ENCODE measurements around the gene WRNIP1. TPM values are rescaled to one million over a fixed set of nuclear protein-coding genes. Genes with fewer than 3 reads are reported as not detected.

The WRNIP1 gene
- total RNA-seq, 5 donors from 2014 or later (not counting 1 experiment from before 2014, with no cell fraction given), result 30.1 to 46.1 (median 41.1) TPM

GRCh38 chr6:2768696-2769095 lies 3.5 kb downstream of the WRNIP1 start:
- H3K27ac Mint-ChIP-seq, result peak overlapping the region in 1 of 2 donors; percentile 57
- peaks cover 24% of the 10 kb centered on the region for H3K36me3 Mint-ChIP-seq
- H3K36me3 ChIP-seq (ENCODE audit: control insufficient read depth in 2 of 2, extremely low read depth in 1 of 2, insufficient read depth in 1 of 2, low read length in 1 of 2), result peaks cover 4 to 37% of the 10 kb centered on the region in 2 donors
- H3K4me1 ChIP-seq (ENCODE audit: control insufficient read depth in 1 of 2, extremely low read depth in 1 of 2, insufficient read depth in 2 of 2, low read length in 2 of 2), result peaks cover 25 to 29% of the 10 kb centered on the region in 2 experiments
- H3K9me3 ChIP-seq, result no peaks in the 10 kb centered on the region
- no peaks in the 10 kb centered on the region for H3K9me3 Mint-ChIP-seq
- ChIA-PET CTCF (interaction anchor here (0.6 to 2.1 kb wide), 11 partner anchors 18 to 358 kb away, joined by 3 to 6 read pairs (median 4); partner anchors contain the start of genes MYLK4 (in 2 of the 2) and SERPINB1 (in 1 of the 2)), POLR2A (interaction anchor here in 1 of 2 donors (0.6 to 0.8 kb wide), 3 partner anchors 14 to 168 kb away, joined by 3 to 10 read pairs (median 4); no protein-coding TSS in a partner anchor)
- H3K27ac ChIP-seq (ENCODE audit: low read length), result no peak overlapping the region
- peak overlapping the region; percentile 88 to 93 (median 89) for H3K4me3 Mint-ChIP-seq
- no peak overlapping the region for H3K4me3 ChIP-seq (ENCODE audit: control insufficient read depth in 1 of 2, extremely low read depth in 1 of 2, low read length in 1 of 2)
- no peak for ATAC-seq (replicated peaks in 1 of 4)
- no peaks in the 10 kb centered on the region for H3K27me3 Mint-ChIP-seq
- DNase-seq, result no peak
- peaks cover 58 to 69% (median 68%) of the 10 kb centered on the region in 3 donors for H3K4me1 Mint-ChIP-seq
- WGBS (ENCODE audit: insufficient coverage), result no CpG with 5 or more reads among the region's 6 CpGs
- no peaks in the 10 kb centered on the region for H3K27me3 ChIP-seq (replicated peaks in 1 of 2; ENCODE audit: control insufficient read depth in 2 of 2, extremely low read depth in 1 of 2, insufficient read depth in 2 of 2, low read length in 1 of 2)

GRCh38 chr6:2770171-2770570 lies 5.0 kb downstream of the WRNIP1 start:
- Mint-ChIP-seq H3K4me1 (peaks cover 58 to 72% (median 69%) of the 10 kb centered on the region in 3 donors), H3K9me3 (no peaks in the 10 kb centered on the region), H3K4me3 (no peak overlapping the region), H3K36me3 (peaks cover 34% of the 10 kb centered on the region), H3K27ac (no peak overlapping the region), H3K27me3 (no peaks in the 10 kb centered on the region)
- H3K4me1 ChIP-seq (ENCODE audit: control insufficient read depth in 1 of 2, extremely low read depth in 1 of 2, insufficient read depth in 2 of 2, low read length in 2 of 2), result peaks cover 21 to 25% of the 10 kb centered on the region in 2 experiments
- ATAC-seq (replicated peaks in 1 of 4) (no peak), DNase-seq (peak in 1 of 35 experiments; percentile 13)
- H3K27me3 ChIP-seq (replicated peaks in 1 of 2; ENCODE audit: control insufficient read depth in 2 of 2, extremely low read depth in 1 of 2, insufficient read depth in 2 of 2, low read length in 1 of 2), result no peaks in the 10 kb centered on the region
- no peak overlapping the region for H3K4me3 ChIP-seq (ENCODE audit: control insufficient read depth in 1 of 2, extremely low read depth in 1 of 2, low read length in 1 of 2)
- peaks cover 4 to 47% of the 10 kb centered on the region in 2 donors for H3K36me3 ChIP-seq (ENCODE audit: control insufficient read depth in 2 of 2, extremely low read depth in 1 of 2, insufficient read depth in 1 of 2, low read length in 1 of 2)
- 98% methylated on average over 6 of the region's 13 CpGs for WGBS (ENCODE audit: insufficient coverage)
- CTCF ChIA-PET, result interaction anchor here (0.5 to 2.1 kb wide), 5 partner anchors 19 to 1180 kb away, joined by 3 to 6 read pairs (median 4); partner anchors contain the start of gene MYLK4 (in 2 of the 2)
- POLR2A ChIA-PET, result interaction anchor here in 1 of 2 donors (0.6 kb wide), 1 partner anchor 14 kb away, joined by 3 read pairs; no protein-coding TSS in a partner anchor
- no peak overlapping the region for H3K27ac ChIP-seq (ENCODE audit: low read length)
- no peaks in the 10 kb centered on the region for H3K9me3 ChIP-seq

GRCh38 chr6:2771079-2771478 lies 5.9 kb downstream of the WRNIP1 start:
- H3K4me3 ChIP-seq (ENCODE audit: control insufficient read depth in 1 of 2, extremely low read depth in 1 of 2, low read length in 1 of 2), result no peak overlapping the region
- WGBS (ENCODE audit: insufficient coverage), result 95% methylated on average over 2 of the region's 4 CpGs
- H3K27me3 ChIP-seq (replicated peaks in 1 of 2; ENCODE audit: control insufficient read depth in 2 of 2, extremely low read depth in 1 of 2, insufficient read depth in 2 of 2, low read length in 1 of 2), result no peaks in the 10 kb centered on the region
- peaks cover 21 to 25% of the 10 kb centered on the region in 2 experiments for H3K4me1 ChIP-seq (ENCODE audit: control insufficient read depth in 1 of 2, extremely low read depth in 1 of 2, insufficient read depth in 2 of 2, low read length in 2 of 2)
- H3K27ac ChIP-seq (ENCODE audit: low read length), result no peak overlapping the region
- no peaks in the 10 kb centered on the region for H3K9me3 ChIP-seq
- peaks cover 36% of the 10 kb centered on the region for H3K36me3 Mint-ChIP-seq
- no peaks in the 10 kb centered on the region for H3K27me3 Mint-ChIP-seq
- ATAC-seq (replicated peaks in 1 of 4) (no peak), DNase-seq (no peak)
- peaks cover 65 to 76% (median 74%) of the 10 kb centered on the region in 3 donors for H3K4me1 Mint-ChIP-seq
- H3K9me3 Mint-ChIP-seq, result no peaks in the 10 kb centered on the region
- H3K4me3 Mint-ChIP-seq, result no peak overlapping the region
- peaks cover 4 to 53% of the 10 kb centered on the region in 2 donors for H3K36me3 ChIP-seq (ENCODE audit: control insufficient read depth in 2 of 2, extremely low read depth in 1 of 2, insufficient read depth in 1 of 2, low read length in 1 of 2)
- H3K27ac Mint-ChIP-seq, result no peak overlapping the region
- POLR2A ChIA-PET, result no interaction called here
- CTCF ChIA-PET, result interaction anchor here (0.7 to 1.0 kb wide), 3 partner anchors 21 to 480 kb away, joined by 3 to 6 read pairs (median 4); no protein-coding TSS in a partner anchor

GRCh38 chr6:2772840-2773239 lies 7.6 kb downstream of the WRNIP1 start:
- Histone ChIP-seq H3K27ac (ENCODE audit: low read length) (no peak overlapping the region), H3K9me3 (no peaks in the 10 kb centered on the region), H3K36me3 (ENCODE audit: control insufficient read depth in 2 of 2, extremely low read depth in 1 of 2, insufficient read depth in 1 of 2, low read length in 1 of 2) (peaks cover 4 to 56% of the 10 kb centered on the region in 2 donors), H3K4me3 (ENCODE audit: control insufficient read depth in 1 of 2, extremely low read depth in 1 of 2, low read length in 1 of 2) (no peak overlapping the region), H3K27me3 (replicated peaks in 1 of 2; ENCODE audit: control insufficient read depth in 2 of 2, extremely low read depth in 1 of 2, insufficient read depth in 2 of 2, low read length in 1 of 2) (no peaks in the 10 kb centered on the region), H3K4me1 (ENCODE audit: control insufficient read depth in 1 of 2, extremely low read depth in 1 of 2, insufficient read depth in 2 of 2, low read length in 2 of 2) (peaks cover 8 to 11% of the 10 kb centered on the region in 2 experiments)
- Mint-ChIP-seq H3K4me3 (no peak overlapping the region), H3K27me3 (no peaks in the 10 kb centered on the region), H3K36me3 (peaks cover 42% of the 10 kb centered on the region), H3K4me1 (peaks cover 64 to 76% (median 75%) of the 10 kb centered on the region in 3 donors), H3K27ac (no peak overlapping the region), H3K9me3 (no peaks in the 10 kb centered on the region)
- no peak for DNase-seq
- no peak for ATAC-seq (replicated peaks in 1 of 4)
- CTCF ChIA-PET, result interaction anchor here (0.5 to 1.7 kb wide), 5 partner anchors 10 to 513 kb away, joined by 3 to 10 read pairs (median 3); no protein-coding TSS in a partner anchor
- POLR2A ChIA-PET, result no interaction called here
- WGBS (ENCODE audit: insufficient coverage), result no CpG with 5 or more reads among the region's 3 CpGs

- no peak overlapping the region for H3K4me3 Mint-ChIP-seq
- Histone ChIP-seq H3K36me3 (ENCODE audit: control insufficient read depth in 2 of 2, extremely low read depth in 1 of 2, insufficient read depth in 1 of 2, low read length in 1 of 2) (peaks cover 4 to 58% of the 10 kb centered on the region in 2 donors), H3K4me3 (ENCODE audit: control insufficient read depth in 1 of 2, extremely low read depth in 1 of 2, low read length in 1 of 2) (no peak overlapping the region), H3K27ac (ENCODE audit: low read length) (no peak overlapping the region), H3K9me3 (no peaks in the 10 kb centered on the region), H3K4me1 (ENCODE audit: control insufficient read depth in 1 of 2, extremely low read depth in 1 of 2, insufficient read depth in 2 of 2, low read length in 2 of 2) (peaks cover 4 to 5% of the 10 kb centered on the region in 2 experiments), H3K27me3 (replicated peaks in 1 of 2; ENCODE audit: control insufficient read depth in 2 of 2, extremely low read depth in 1 of 2, insufficient read depth in 2 of 2, low read length in 1 of 2) (no peaks in the 10 kb centered on the region)
- ChIA-PET CTCF (interaction anchor here (1.0 to 1.7 kb wide), 3 partner anchors 10 to 18 kb away, joined by 3 to 10 read pairs (median 4); no protein-coding TSS in a partner anchor), POLR2A (no interaction called here)
- H3K27ac Mint-ChIP-seq, result no peak overlapping the region
- DNase-seq, result no peak
- H3K4me1 Mint-ChIP-seq, result peaks cover 61 to 74% (median 71%) of the 10 kb centered on the region in 3 donors
- H3K27me3 Mint-ChIP-seq, result no peaks in the 10 kb centered on the region
- no CpG with 5 or more reads among the region's 3 CpGs for WGBS (ENCODE audit: insufficient coverage)
- no peaks in the 10 kb centered on the region for H3K9me3 Mint-ChIP-seq
- peaks cover 42% of the 10 kb centered on the region for H3K36me3 Mint-ChIP-seq
- no peak for ATAC-seq (replicated peaks in 1 of 4)
Observed at GRCh38 chr6:2773449-2773848, 8.3 kb downstream of the WRNIP1 start.

GRCh38 chr6:2775003-2775402 lies 9.8 kb downstream of the WRNIP1 start:
- WGBS (ENCODE audit: insufficient coverage), result no CpG with 5 or more reads among the region's 1 CpG
- Mint-ChIP-seq H3K27me3 (no peaks in the 10 kb centered on the region), H3K9me3 (no peaks in the 10 kb centered on the region), H3K27ac (peak overlapping the region in 1 of 2 donors; percentile 4), H3K4me3 (no peak overlapping the region), H3K36me3 (peaks cover 52% of the 10 kb centered on the region), H3K4me1 (peaks cover 59 to 68% (median 65%) of the 10 kb centered on the region in 3 donors)
- H3K9me3 ChIP-seq, result no peaks in the 10 kb centered on the region
- H3K27ac ChIP-seq (ENCODE audit: low read length), result no peak overlapping the region
- no peak for DNase-seq
- peaks cover 0 to 3% of the 10 kb centered on the region in 2 experiments for H3K4me1 ChIP-seq (ENCODE audit: control insufficient read depth in 1 of 2, extremely low read depth in 1 of 2, insufficient read depth in 2 of 2, low read length in 2 of 2)
- ChIA-PET CTCF (interaction anchor here in 1 of 2 donors (0.6 kb wide), 1 partner anchor 1074 kb away, joined by 5 read pairs; the partner anchor contains the start of gene FAM50B), POLR2A (no interaction called here)
- H3K36me3 ChIP-seq (ENCODE audit: control insufficient read depth in 2 of 2, extremely low read depth in 1 of 2, insufficient read depth in 1 of 2, low read length in 1 of 2), result peaks cover 4 to 64% of the 10 kb centered on the region in 2 donors
- no peak overlapping the region for H3K4me3 ChIP-seq (ENCODE audit: control insufficient read depth in 1 of 2, extremely low read depth in 1 of 2, low read length in 1 of 2)
- no peak for ATAC-seq (replicated peaks in 1 of 4)
- no peaks in the 10 kb centered on the region for H3K27me3 ChIP-seq (replicated peaks in 1 of 2; ENCODE audit: control insufficient read depth in 2 of 2, extremely low read depth in 1 of 2, insufficient read depth in 2 of 2, low read length in 1 of 2)
